H1 (cell line): ENCODE measurements around the gene ALAS1. TPM values are rescaled to one million over a fixed set of nuclear protein-coding genes. Genes with fewer than 3 reads are reported as not detected.

ENCODE experiments used
- CTCF ChIA-PET: fragments of 300-600 bp; sonication (Branson Sonifier 250); formaldehyde crosslinking; loops from one replicate; lab custom pipeline; 2021; ENCODE audit not compliant: partially characterized antibody; lab: Charles Lee
- POLR2A ChIA-PET: fragments of 300-600 bp; sonication (Branson Sonifier 250); formaldehyde crosslinking; loops from one replicate; lab custom pipeline; 2021; ENCODE audit warnings: inconsistent platforms; ENCODE audit not compliant: partially characterized antibody; lab: Charles Lee
- DNase-seq, 2 experiments: peaks; one replicate each; pipeline versions ENCODE4 v3.0.0 to v3.0.0-alpha.2; 2010 to 2022; ENCODE audit warnings: low spot score in 2 of 2, low read depth in 1 of 2, mixed read lengths in 1 of 2
- FAIRE-seq: peaks from 2 replicates; lab custom pipeline; 2011; peaks lifted over from hg19 to GRCh38; lab: Jason Lieb, UNC
- H2AFZ ChIP-seq: 2 replicates; pipeline ENCODE4 v1.8.1; 2012; ENCODE audit warnings: low read length, inconsistent platforms
- H2AK5ac ChIP-seq: 2 replicates; pipeline ENCODE4 v1.6.1; 2013; ENCODE audit warnings: low read depth, low read length
- H2BK120ac ChIP-seq: replicated peaks from 2 replicates; pipeline ENCODE3; 2013; ENCODE audit warnings: low read depth, low read length, inconsistent platforms
- H2BK12ac ChIP-seq: 2 replicates; pipeline ENCODE4 v1.6.1; 2013; ENCODE audit warnings: low read depth, low read length
- H2BK15ac ChIP-seq: 2 replicates; pipeline ENCODE4 v1.6.1; 2013; ENCODE audit warnings: low read length
- H2BK20ac ChIP-seq: 2 replicates; pipeline ENCODE4 v1.6.1; 2013; ENCODE audit warnings: low read length
- H2BK5ac ChIP-seq: 2 replicates; pipeline ENCODE4 v1.6.1; 2013; ENCODE audit warnings: low read depth, low read length
- H3K14ac ChIP-seq: 2 replicates; pipeline ENCODE4 v1.6.1; 2013; ENCODE audit warnings: inconsistent platforms; ENCODE audit not compliant: insufficient read length
- H3K18ac ChIP-seq: 2 replicates; pipeline ENCODE4 v1.6.1; 2013; ENCODE audit warnings: low read length; ENCODE audit errors: extremely low read depth
- H3K23ac ChIP-seq: 2 replicates; pipeline ENCODE4 v1.6.1; 2013; ENCODE audit warnings: inconsistent platforms; ENCODE audit not compliant: insufficient read length
- H3K23me2 ChIP-seq: 2 replicates; pipeline ENCODE4 v1.6.1; 2013; ENCODE audit warnings: low read depth, low read length
- H3K27ac ChIP-seq: 2 replicates; pipeline ENCODE4 v1.6.1; 2011; ENCODE audit warnings: low read depth, low read length, inconsistent platforms
- H3K27me3 ChIP-seq, 4 experiments: replicated peaks in 1 of 4; 1 replicate in 1 of 4; 2 replicates in 3 of 4; pipeline versions ENCODE4 v1.6.1 to v1.8.1; 2011 to 2013; ENCODE audit warnings: low read length in 3 of 4, mild to moderate bottlenecking in 3 of 4, inconsistent platforms in 2 of 4, mixed read lengths in 2 of 4, moderate library complexity in 1 of 4; ENCODE audit not compliant: control insufficient read depth in 3 of 4, insufficient read depth in 3 of 4; ENCODE audit errors: extremely low read depth in 1 of 4
- H3K36me3 ChIP-seq, 4 experiments: 2 replicates each; pipeline versions ENCODE4 v1.6.1 to v1.8.1; 2011 to 2013; ENCODE audit warnings: mild to moderate bottlenecking in 4 of 4, low read length in 3 of 4, moderate library complexity in 2 of 4, control low read depth in 1 of 4, inconsistent platforms in 1 of 4; ENCODE audit not compliant: insufficient read depth in 4 of 4, control insufficient read depth in 2 of 4
- H3K4ac ChIP-seq: replicated peaks from 2 replicates; pipeline ENCODE3; 2013; ENCODE audit warnings: low read length, low read depth, mixed read lengths, inconsistent platforms; ENCODE audit not compliant: insufficient read length
- H3K4me1 ChIP-seq, 4 experiments: replicated peaks in 1 of 4; 1 replicate in 1 of 4; 2 replicates in 3 of 4; pipeline versions ENCODE4 v1.6.1 to v1.8.1; 2011 to 2013; ENCODE audit warnings: low read length in 3 of 4, inconsistent platforms in 2 of 4, mixed read lengths in 1 of 4; ENCODE audit not compliant: insufficient read depth in 4 of 4, control insufficient read depth in 3 of 4
- H3K4me2 ChIP-seq, 2 experiments: 2 replicates each; pipeline versions ENCODE4 v1.6.1 to v1.8.1; 2011 to 2013; ENCODE audit warnings: low read depth in 2 of 2, low read length in 2 of 2, control low read depth in 1 of 2, inconsistent platforms in 1 of 2, mild to moderate bottlenecking in 1 of 2; ENCODE audit not compliant: insufficient read depth in 1 of 2
- H3K4me3 ChIP-seq, 4 experiments: fragments of 200-600, 300-600 bp in 1 of 4; sonication (generic), shearing (Covaris generic), sonication (Bioruptor Twin) in 1 of 4; 2 replicates each; pipeline versions ENCODE4 v1.5.1 to v1.8.1; 2011 to 2016; ENCODE audit warnings: low read length in 4 of 4, low read depth in 3 of 4, control low read depth in 2 of 4, inconsistent platforms in 2 of 4, mild to moderate bottlenecking in 2 of 4, mixed read lengths in 1 of 4, moderate library complexity in 1 of 4; ENCODE audit not compliant: insufficient read depth in 2 of 4; ENCODE audit errors: extremely low read depth in 1 of 4
- H3K56ac ChIP-seq: replicated peaks from 2 replicates; pipeline ENCODE3; 2013; ENCODE audit warnings: low read depth, mild to moderate bottlenecking, mixed read lengths, low read length, inconsistent platforms; ENCODE audit not compliant: insufficient read length
- H3K79me1 ChIP-seq: 2 replicates; pipeline ENCODE4 v1.6.1; 2013; ENCODE audit warnings: low read depth, low read length, control low read depth
- H3K79me2 ChIP-seq, 2 experiments: 2 replicates each; pipeline versions ENCODE4 v1.6.1 to v1.8.1; 2012 to 2013; ENCODE audit warnings: low read length in 2 of 2, mild to moderate bottlenecking in 2 of 2, inconsistent platforms in 1 of 2; ENCODE audit not compliant: insufficient read depth in 2 of 2, control insufficient read depth in 1 of 2
- H3K9ac ChIP-seq, 4 experiments: replicated peaks in 1 of 4; 1 replicate in 1 of 4; 2 replicates in 3 of 4; pipeline versions ENCODE4 v1.6.1 to v1.8.1; 2011 to 2013; ENCODE audit warnings: low read depth in 3 of 4, low read length in 3 of 4, control low read depth in 2 of 4, mild to moderate bottlenecking in 2 of 4, moderate library complexity in 2 of 4, inconsistent platforms in 1 of 4; ENCODE audit errors: extremely low read depth in 1 of 4
- H3K9me3 ChIP-seq, 2 experiments: 2 replicates each; pipeline versions ENCODE4 v1.6.1 to v1.8.1; 2012 to 2013; ENCODE audit warnings: mild to moderate bottlenecking in 2 of 2, moderate library complexity in 2 of 2, control low read depth in 1 of 2, inconsistent platforms in 1 of 2, low read depth in 1 of 2, low read length in 1 of 2, mixed read lengths in 1 of 2; ENCODE audit not compliant: insufficient read depth in 2 of 2
- H4K20me1 ChIP-seq, 2 experiments: replicated peaks in 1 of 2; 2 replicates each; pipeline versions ENCODE3 to v1.8.1; 2011 to 2013; ENCODE audit warnings: inconsistent platforms in 2 of 2, low read length in 2 of 2, mild to moderate bottlenecking in 1 of 2; ENCODE audit not compliant: insufficient read depth in 2 of 2, control insufficient read depth in 1 of 2
- H4K5ac ChIP-seq: 2 replicates; pipeline ENCODE4 v1.6.1; 2013; ENCODE audit warnings: low read length, low read depth, mixed read lengths, inconsistent platforms; ENCODE audit not compliant: insufficient read length
- H4K8ac ChIP-seq: 2 replicates; pipeline ENCODE4 v1.8.0; 2013; ENCODE audit warnings: mild to moderate bottlenecking, moderate library complexity, low read length, inconsistent platforms; ENCODE audit not compliant: insufficient read depth; ENCODE audit errors: extremely low read depth
- H4K91ac ChIP-seq: replicated peaks from 2 replicates; pipeline ENCODE3; 2013; ENCODE audit warnings: low read length, mixed read lengths, inconsistent platforms; ENCODE audit not compliant: insufficient read length
- BRCA1 ChIP-seq: IDR thresholded peaks from 2 replicates; pipeline ENCODE4 v1.6.1; 2012; ENCODE audit warnings: low read depth, low read length, improper control_type of control experiment
- CHD2 ChIP-seq: IDR thresholded peaks from 2 replicates; pipeline ENCODE4 v1.6.1; 2012; ENCODE audit warnings: low read length, improper control_type of control experiment
- CREB1 ChIP-seq: IDR thresholded peaks from 2 replicates; pipeline ENCODE4 v1.6.1; 2012; ENCODE audit warnings: inconsistent platforms
- FOSL1 ChIP-seq: IDR thresholded peaks from 2 replicates; pipeline ENCODE4 v1.6.1; 2011; ENCODE audit warnings: mild to moderate bottlenecking, low read depth, low read length, moderate library complexity; ENCODE audit not compliant: insufficient read depth
- JUN ChIP-seq: IDR thresholded peaks from 2 replicates; pipeline ENCODE4 v1.6.1; 2011; ENCODE audit warnings: low read depth, mild to moderate bottlenecking, improper control_type of control experiment, low read length
- KDM4A ChIP-seq: IDR thresholded peaks from one replicate; pipeline ENCODE4 v1.7.1; 2012; ENCODE audit warnings: low read depth, mild to moderate bottlenecking, moderate library complexity, low read length, inconsistent platforms; ENCODE audit not compliant: severe bottlenecking
- NRF1 ChIP-seq: IDR thresholded peaks from 2 replicates; pipeline ENCODE4 v1.6.1; 2011; ENCODE audit warnings: mild to moderate bottlenecking, low read depth, low read length, improper control_type of control experiment
- RXRA ChIP-seq: IDR thresholded peaks from 2 replicates; pipeline ENCODE4 v1.6.1; 2011; ENCODE audit warnings: low read depth, mild to moderate bottlenecking, low read length, moderate library complexity; ENCODE audit not compliant: insufficient read depth
- SIRT6 ChIP-seq: IDR thresholded peaks from one replicate; pipeline ENCODE4 v1.7.1; 2012; ENCODE audit warnings: low read length, inconsistent platforms
- SIX5 ChIP-seq: IDR thresholded peaks from 2 replicates; pipeline ENCODE4 v1.6.1; 2011; ENCODE audit warnings: mild to moderate bottlenecking, low read depth, low read length
- SP1 ChIP-seq: IDR thresholded peaks from 2 replicates; pipeline ENCODE4 v1.6.1; 2011; ENCODE audit warnings: low read depth, low read length
- TAF1 ChIP-seq: IDR thresholded peaks from 2 replicates; pipeline ENCODE4 v1.6.1; 2011; ENCODE audit warnings: mild to moderate bottlenecking, low read depth, low read length
- TAF7 ChIP-seq: optimal IDR thresholded peaks from 2 replicates; pipeline ENCODE3; 2011; ENCODE audit warnings: low read depth, mild to moderate bottlenecking, inconsistent platforms, low read length, moderate library complexity, borderline replicate concordance
- WGBS, 2 experiments: shearing (Covaris generic) in 1 of 2; methylation state at CpG; one replicate each; pipeline versions ENCODE4 v1.1.6 to v1.1.7; 2013 to 2015; ENCODE audit warnings: low lambda C conversion rate in 2 of 2, mixed read lengths in 2 of 2, inconsistent platforms in 1 of 2, low coverage in 1 of 2, missing lambda C conversion rate in 1 of 2; ENCODE audit not compliant: insufficient replicate concordance in 2 of 2, insufficient coverage in 1 of 2, insufficient read length in 1 of 2; ENCODE audit errors: extremely low coverage in 1 of 2, missing lambda C conversion rate in 1 of 2; 5-methylcytosine and 5-hydroxymethylcytosine counted together
- polyA plus RNA-seq, 7 experiments: library from polyadenylated mRNA; depleted of rRNA in 3 of 7; stranded (reverse) in 5 of 7; unstranded in 2 of 7; fragments of >200 nt in 5 of 7; fragments of 200-250 nt in 2 of 7; gene quantifications; 1 replicate in 5 of 7; 2 replicates in 1 of 7; 4 replicates in 1 of 7; pipeline versions ENCODE4 v1.2.1 to v1.2.3, GENCODE V29; 2011 to 2013; ENCODE audit warnings: missing spikeins in 2 of 7, mixed read lengths in 2 of 7
- total RNA-seq: library from RNA; stranded (reverse); fragmentation: NEBNext Ultra II Directional; extraction: Animal tissue kit (Norgen Biotek cat#: 25700); gene quantifications from 2 replicates; pipeline ENCODE4 v1.2.1, GENCODE V29; 2021
- TF ChIP-seq, protein P1 (sequence below): IDR thresholded peaks from 2 replicates; pipeline ENCODE4 v1.6.1; 2011; ENCODE audit warnings: low read depth, mild to moderate bottlenecking, low read length; ENCODE audit not compliant: insufficient read depth

Gene ALAS1
- total and polyA plus RNA-seq, 2 of the 8 experiments (the other 6 are each of a cell fraction or from before 2014, with no cell fraction given) = 45.9 to 84.4 TPM

DNA sequence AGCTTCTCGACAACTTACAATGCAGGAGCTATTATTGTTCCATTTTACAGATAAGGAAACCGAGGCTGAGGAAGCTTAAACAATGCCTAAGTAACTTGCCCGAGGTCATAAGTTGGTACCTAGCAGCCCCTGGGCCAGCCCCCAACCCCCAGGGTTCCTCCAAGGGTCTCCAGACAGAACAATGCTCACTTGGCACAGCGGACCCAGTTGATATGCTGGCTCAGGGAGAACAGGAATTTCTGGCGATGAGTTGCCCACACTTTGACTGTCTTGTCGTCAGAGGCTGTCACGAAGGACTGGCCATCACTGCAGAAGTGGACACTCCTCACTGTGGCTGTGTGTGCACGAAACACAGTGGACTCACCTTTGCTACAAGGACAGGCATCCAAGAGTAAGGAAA is 48.9 kb upstream of the ALAS1 start:
- Histone ChIP-seq H2AFZ (no peak overlapping the region), H3K4me3 (no peak overlapping the region), H3K14ac (no peak overlapping the region), H2AK5ac (no peak overlapping the region), H3K9me3 (no peaks in the 10 kb centered on the region), H3K27me3 (no peaks in the 10 kb centered on the region), H3K4me2 (no peak overlapping the region), H4K5ac (no peak overlapping the region), H2BK5ac (no peak overlapping the region), H3K79me1 (no peaks in the 10 kb centered on the region; the same call in 1 of the 2 replicates), H2BK120ac (no peak overlapping the region), H3K27ac (no peak overlapping the region), H3K18ac (no peak overlapping the region), H2BK20ac (no peak overlapping the region), H4K8ac (no peak overlapping the region), H3K9ac (no peak overlapping the region), H4K20me1 (peaks cover 1 to 9% of the 10 kb centered on the region in 2 experiments), H3K56ac (no peak overlapping the region), H2BK12ac (no peak overlapping the region), H4K91ac (no peak overlapping the region), H3K36me3 (peaks cover 16 to 38% (median 29%) of the 10 kb centered on the region in 4 experiments), H2BK15ac (no peak overlapping the region), H3K23ac (no peak overlapping the region), H3K23me2 (peaks cover 6% of the 10 kb centered on the region; the same call in 1 of the 2 replicates), H3K4me1 (peaks cover 2 to 4% (median 3%) of the 10 kb centered on the region in 4 experiments; a peak in 4 of 7 replicates), H3K79me2 (peaks cover 0 to 17% of the 10 kb centered on the region in 2 experiments; a peak in 2 of 4 replicates), H3K4ac (no peak overlapping the region)
- ChIA-PET CTCF (interaction anchor here (0.9 to 14.6 kb wide), 8 partner anchors 9 to 148 kb away, joined by 4 to 148 read pairs (median 7); partner anchors contain the start of gene DUSP7), POLR2A (interaction anchor here (4.4 kb wide), 1 partner anchor 156 kb away, joined by 30 read pairs; the partner anchor contains the start of gene RPL29)
- FAIRE-seq (no peak), DNase-seq (no peak)
- WGBS, 2 experiments = 94% methylated on average over 8 of the region's 8 CpGs; no CpG with 5 or more reads in 1 of the 2 experiments
- no peak for TF ChIP-seq TAF7
- TF ChIP-seq CHD2 = no peak
- no peak for TF ChIP-seq RXRA
- no peak for TF ChIP-seq NRF1
- no peak for TF ChIP-seq FOSL1
- no peak for TF ChIP-seq SIRT6
- no peak for TF ChIP-seq TAF1
- no peak for TF ChIP-seq SIX5
- no peak for TF ChIP-seq JUN
- no peak for TF ChIP-seq CREB1
- no peak for TF ChIP-seq BRCA1
- TF ChIP-seq KDM4A = no peak
- no peak for TF ChIP-seq SP1
- TF ChIP-seq, protein P1, sequence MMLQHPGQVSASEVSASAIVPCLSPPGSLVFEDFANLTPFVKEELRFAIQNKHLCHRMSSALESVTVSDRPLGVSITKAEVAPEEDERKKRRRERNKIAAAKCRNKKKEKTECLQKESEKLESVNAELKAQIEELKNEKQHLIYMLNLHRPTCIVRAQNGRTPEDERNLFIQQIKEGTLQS = no peak
